DMS53 (cell line): ENCODE results near the gene EHD3.

ENCODE experiments used
- DNase-seq: peaks from one replicate; lab custom pipeline; 2025; lab: John Stamatoyannopoulos, UW

EHD3 gene

GRCh38 chr2:31256611-31257382 is 22.8 kb downstream of the EHD3 start:
- DNase-seq, result peak; percentile 82

- no peak for DNase-seq
Measured at GRCh38 chr2:31258351-31258750, 24.4 kb downstream of the EHD3 start.

GRCh38 chr2:31259075-31259474 is 25.1 kb downstream of the EHD3 start:
- DNase-seq, result no peak

- no peak for DNase-seq
Measured at GRCh38 chr2:31260870-31261269, 26.9 kb downstream of the EHD3 start.

- DNase-seq, result peak; percentile 14
Measured at GRCh38 chr2:31263636-31264190, 29.8 kb downstream of the EHD3 start.

GRCh38 chr2:31265234-31265633 is 31.3 kb downstream of the EHD3 start:
- DNase-seq, result no peak

GRCh38 chr2:31266804-31267203 is 32.9 kb downstream of the EHD3 start:
- no peak for DNase-seq

GRCh38 chr2:31267437-31268120 is 33.6 kb downstream of the EHD3 start:
- DNase-seq, result no peak

GRCh38 chr2:31268344-31268743 is 34.4 kb downstream of the EHD3 start:
- DNase-seq, result no peak

GRCh38 chr2:31269087-31269486 is 35.1 kb downstream of the EHD3 start:
- DNase-seq, result no peak

GRCh38 chr2:31270131-31270530 is 36.2 kb downstream of the EHD3 start:
- peak; percentile 61 for DNase-seq

GRCh38 chr2:31270822-31271231 is 36.9 kb downstream of the EHD3 start:
- no peak for DNase-seq

- peak; percentile 71 for DNase-seq
Measured at GRCh38 chr2:31271851-31272267, 37.9 kb downstream of the EHD3 start.

GRCh38 chr2:31274401-31275075 is 40.6 kb downstream of the EHD3 start:
- DNase-seq, result no peak

- DNase-seq, result no peak
Measured at GRCh38 chr2:31275976-31276375, 42.0 kb downstream of the EHD3 start.

- DNase-seq, result no peak
Measured at GRCh38 chr2:31277621-31278020, 43.7 kb downstream of the EHD3 start.

- DNase-seq, result peak; percentile 52
Measured at GRCh38 chr2:31282634-31283033, 48.7 kb downstream of the EHD3 start.

- DNase-seq, result peak; percentile 26
Measured at GRCh38 chr2:31283193-31283919, 49.4 kb downstream of the EHD3 start.

GRCh38 chr2:31284107-31284506 is 50.2 kb downstream of the EHD3 start:
- DNase-seq, result no peak

GRCh38 chr2:31286230-31286629 is 52.3 kb downstream of the EHD3 start:
- no peak for DNase-seq

GRCh38 chr2:31286961-31287550 is 53.1 kb downstream of the EHD3 start:
- no peak for DNase-seq

- DNase-seq, result no peak
Measured at GRCh38 chr2:31287654-31288053, 53.7 kb downstream of the EHD3 start.
